H9 (cell line): Measurements from ENCODE around the gene FOXP4. TPM values are rescaled to one million over a fixed set of nuclear protein-coding genes. Genes with fewer than 3 reads are reported as not detected.

Experiments used
- DNase-seq: peaks from one replicate; pipeline ENCODE4 v3.0.0-alpha.2; 2017
- H2AFZ ChIP-seq: one replicate; pipeline ENCODE4 v1.6.1; 2013; ENCODE audit warnings: mild to moderate bottlenecking, low read length, control low read depth, moderate library complexity
- H2AK5ac ChIP-seq: 2 replicates; pipeline ENCODE4 v1.6.1; 2013; ENCODE audit warnings: low read length, control low read depth, mixed read lengths; ENCODE audit not compliant: insufficient read length
- H2BK120ac ChIP-seq: one replicate; pipeline ENCODE4 v1.6.1; 2013; ENCODE audit warnings: low read depth, mild to moderate bottlenecking, low read length, control low read depth, inconsistent platforms; ENCODE audit not compliant: poor library complexity, severe bottlenecking
- H2BK12ac ChIP-seq: 2 replicates; pipeline ENCODE4 v1.6.1; 2013; ENCODE audit warnings: low read length, control low read depth, mixed read lengths, low read depth; ENCODE audit not compliant: insufficient read length
- H2BK15ac ChIP-seq: 2 replicates; pipeline ENCODE4 v1.6.1; 2013; ENCODE audit warnings: low read depth, low read length, control low read depth
- H2BK20ac ChIP-seq: one replicate; pipeline ENCODE4 v1.6.1; 2013; ENCODE audit warnings: low read depth, mild to moderate bottlenecking, low read length, control low read depth, inconsistent platforms; ENCODE audit not compliant: poor library complexity, severe bottlenecking
- H2BK5ac ChIP-seq: 2 replicates; pipeline ENCODE4 v1.6.1; 2013; ENCODE audit warnings: low read length, control low read depth, mixed read lengths; ENCODE audit not compliant: insufficient read length
- H3K14ac ChIP-seq: 2 replicates; pipeline ENCODE4 v1.6.1; 2013; ENCODE audit warnings: low read length, control low read depth; ENCODE audit not compliant: insufficient read depth
- H3K18ac ChIP-seq: 2 replicates; pipeline ENCODE4 v1.6.1; 2013; ENCODE audit warnings: low read depth, mild to moderate bottlenecking, mixed read lengths, low read length, control low read depth; ENCODE audit not compliant: insufficient read length
- H3K23ac ChIP-seq: 2 replicates; pipeline ENCODE4 v1.6.1; 2013; ENCODE audit warnings: low read length, control low read depth, mixed read lengths, low read depth; ENCODE audit not compliant: insufficient read length
- H3K23me2 ChIP-seq: 2 replicates; pipeline ENCODE4 v1.6.1; 2013; ENCODE audit warnings: low read depth, mild to moderate bottlenecking, mixed read lengths, low read length, control low read depth; ENCODE audit not compliant: insufficient read length, poor library complexity, severe bottlenecking
- H3K27ac ChIP-seq: 2 replicates; pipeline ENCODE4 v1.5.1; 2013; ENCODE audit warnings: low read length, control low read depth, mixed read lengths, low read depth; ENCODE audit not compliant: insufficient read length
- H3K27me3 ChIP-seq: 2 replicates; pipeline ENCODE4 v1.6.1; 2013; ENCODE audit warnings: low read length, control low read depth, inconsistent platforms; ENCODE audit not compliant: insufficient read depth
- H3K4ac ChIP-seq: 2 replicates; pipeline ENCODE4 v1.6.1; 2013; ENCODE audit warnings: low read depth, mild to moderate bottlenecking, control low read depth, inconsistent platforms, low read length, moderate library complexity
- H3K4me1 ChIP-seq: 2 replicates; pipeline ENCODE4 v1.6.1; 2013; ENCODE audit warnings: low read length, control low read depth, inconsistent platforms; ENCODE audit not compliant: insufficient read depth
- H3K4me2 ChIP-seq: 2 replicates; pipeline ENCODE4 v1.6.1; 2013; ENCODE audit warnings: low read length, control low read depth, mixed read lengths; ENCODE audit not compliant: insufficient read length, insufficient read depth
- H3K56ac ChIP-seq: 2 replicates; pipeline ENCODE4 v1.6.1; 2013; ENCODE audit warnings: low read depth, mild to moderate bottlenecking, mixed read lengths, low read length, control low read depth; ENCODE audit not compliant: insufficient read length
- H3K79me1 ChIP-seq: 2 replicates; pipeline ENCODE4 v1.6.1; 2013; ENCODE audit warnings: low read depth, mild to moderate bottlenecking, moderate library complexity, low read length, control low read depth, inconsistent platforms; ENCODE audit not compliant: insufficient read depth, poor library complexity, severe bottlenecking
- H3K79me2 ChIP-seq: 2 replicates; pipeline ENCODE4 v1.6.1; 2013; ENCODE audit warnings: low read length, control low read depth, inconsistent platforms; ENCODE audit not compliant: insufficient read depth
- H3K9ac ChIP-seq: 2 replicates; pipeline ENCODE4 v1.6.1; 2013; ENCODE audit warnings: low read length, control low read depth, mixed read lengths; ENCODE audit not compliant: insufficient read length; ENCODE audit errors: extremely low read depth
- H3K9me3 ChIP-seq: one replicate; pipeline ENCODE4 v1.6.1; 2013; ENCODE audit warnings: low read depth, low read length, inconsistent platforms; ENCODE audit not compliant: control insufficient read depth
- H3T11ph ChIP-seq: one replicate; pipeline ENCODE4 v1.6.1; 2013; ENCODE audit warnings: mild to moderate bottlenecking, low read length, control low read depth, inconsistent platforms
- H4K20me1 ChIP-seq: one replicate; pipeline ENCODE4 v1.6.1; 2013; ENCODE audit not compliant: control insufficient read depth, insufficient read length, insufficient read depth
- H4K5ac ChIP-seq: 2 replicates; pipeline ENCODE4 v1.6.1; 2013; ENCODE audit warnings: low read depth, mild to moderate bottlenecking, mixed read lengths, low read length, control low read depth; ENCODE audit not compliant: insufficient read length
- H4K8ac ChIP-seq: replicated peaks from 2 replicates; pipeline ENCODE4 v1.6.1; 2013; ENCODE audit warnings: low read length, control low read depth, mixed read lengths, low read depth; ENCODE audit not compliant: insufficient read length
- H4K91ac ChIP-seq: 2 replicates; pipeline ENCODE4 v1.6.1; 2013; ENCODE audit warnings: low read depth, mild to moderate bottlenecking, moderate library complexity, mixed read lengths, low read length, control low read depth; ENCODE audit not compliant: insufficient read length
- H3K27ac Mint-ChIP-seq, 3 experiments: 2 replicates in 2 of 3; 3 replicates in 1 of 3; pipeline ENCODE4 v1.8.0; 2020 to 2021; ENCODE audit warnings: mixed read lengths in 3 of 3, mild to moderate bottlenecking in 1 of 3, moderate library complexity in 1 of 3
- H3K27me3 Mint-ChIP-seq: 2 replicates; pipeline ENCODE4 v1.8.0; 2021; ENCODE audit warnings: low read depth, mild to moderate bottlenecking, moderate library complexity, mixed read lengths
- H3K36me3 Mint-ChIP-seq, 3 experiments: 2 replicates in 2 of 3; 3 replicates in 1 of 3; pipeline ENCODE4 v1.8.0; 2020 to 2021; ENCODE audit warnings: low read depth in 3 of 3, mixed read lengths in 3 of 3; ENCODE audit not compliant: insufficient read depth in 1 of 3
- H3K4me1 Mint-ChIP-seq, 2 experiments: 2 replicates each; pipeline ENCODE4 v1.8.0; 2020; ENCODE audit warnings: mixed read lengths in 2 of 2
- H3K4me3 Mint-ChIP-seq, 2 experiments: 2 replicates in 1 of 2; 3 replicates in 1 of 2; pipeline ENCODE4 v1.8.0; 2020 to 2021; ENCODE audit warnings: mild to moderate bottlenecking in 2 of 2, mixed read lengths in 2 of 2, moderate library complexity in 1 of 2
- H3K9me3 Mint-ChIP-seq, 2 experiments: 2 replicates in 1 of 2; 3 replicates in 1 of 2; pipeline ENCODE4 v1.8.0; 2020; ENCODE audit warnings: mild to moderate bottlenecking in 2 of 2, mixed read lengths in 2 of 2, moderate library complexity in 1 of 2
- WGBS: extraction: QIAGEN DNeasy Blood & Tissue Kit; methylation state at CpG from one replicate; pipeline ENCODE4 v1.1.7; 2013; ENCODE audit warnings: missing lambda C conversion rate, low lambda C conversion rate, mixed read lengths; ENCODE audit not compliant: insufficient read length; ENCODE audit errors: extremely low coverage; 5-methylcytosine and 5-hydroxymethylcytosine counted together
- total RNA-seq: library from RNA; stranded (reverse); gene quantifications from 2 replicates; pipeline ENCODE4 v1.2.1, GENCODE V29; 2021
- TF ChIP-seq, protein P1 (sequence below): fragments of 200-600 bp; sonication (generic); conservative IDR thresholded peaks from 3 replicates; pipeline ENCODE4 v1.8.0; 2021; ENCODE audit warnings: antibody characterized with exemption, mild to moderate bottlenecking

Gene FOXP4
- total RNA-seq, 1 experiment from 2014 or later: 18.2 TPM

GRCh38 chr6:41626917-41627316 is 80.7 kb downstream of the FOXP4 start:
- no peak overlapping the region for H3K23ac ChIP-seq

More at GRCh38 chr6:41626917-41627316, 80.7 kb downstream of the FOXP4 start:
- Histone ChIP-seq H3K27ac (no peak overlapping the region), H3K4me2 (no peak overlapping the region), H3K9me3 (no peaks in the 10 kb centered on the region), H3T11ph (no peak overlapping the region), H3K18ac (no peak overlapping the region), H3K14ac (no peak overlapping the region), H4K20me1 (no peaks in the 10 kb centered on the region), H3K23me2 (no peaks in the 10 kb centered on the region), H3K9ac (no peak overlapping the region), H3K79me2 (no peaks in the 10 kb centered on the region), H2BK20ac (no peak overlapping the region), H2AFZ (no peak overlapping the region), H2AK5ac (no peak overlapping the region), H2BK15ac (no peak overlapping the region), H3K79me1 (no peaks in the 10 kb centered on the region), H4K5ac (no peak overlapping the region), H3K56ac (no peak overlapping the region), H3K27me3 (no peaks in the 10 kb centered on the region), H2BK120ac (no peak overlapping the region), H2BK5ac (no peak overlapping the region), H3K4me1 (no peaks in the 10 kb centered on the region), H4K8ac (no peak overlapping the region), H3K4ac (no peak overlapping the region), H4K91ac (no peak overlapping the region), H2BK12ac (no peak overlapping the region)
- WGBS: no CpG with 5 or more reads among the region's 8 CpGs
- Mint-ChIP-seq H3K4me1 (peaks cover 10 to 19% of the 10 kb centered on the region in 2 experiments), H3K9me3 (peaks cover 0 to 5% of the 10 kb centered on the region in 2 experiments; a peak in 1 of 5 replicates), H3K27me3 (peaks cover 14% of the 10 kb centered on the region), H3K36me3 (peaks cover 0 to 5% (median 0%) of the 10 kb centered on the region in 3 experiments; a peak in 2 of 7 replicates), H3K4me3 (no peak overlapping the region), H3K27ac (no peak overlapping the region; a peak in 2 of 7 replicates)
- TF ChIP-seq, protein P1, sequence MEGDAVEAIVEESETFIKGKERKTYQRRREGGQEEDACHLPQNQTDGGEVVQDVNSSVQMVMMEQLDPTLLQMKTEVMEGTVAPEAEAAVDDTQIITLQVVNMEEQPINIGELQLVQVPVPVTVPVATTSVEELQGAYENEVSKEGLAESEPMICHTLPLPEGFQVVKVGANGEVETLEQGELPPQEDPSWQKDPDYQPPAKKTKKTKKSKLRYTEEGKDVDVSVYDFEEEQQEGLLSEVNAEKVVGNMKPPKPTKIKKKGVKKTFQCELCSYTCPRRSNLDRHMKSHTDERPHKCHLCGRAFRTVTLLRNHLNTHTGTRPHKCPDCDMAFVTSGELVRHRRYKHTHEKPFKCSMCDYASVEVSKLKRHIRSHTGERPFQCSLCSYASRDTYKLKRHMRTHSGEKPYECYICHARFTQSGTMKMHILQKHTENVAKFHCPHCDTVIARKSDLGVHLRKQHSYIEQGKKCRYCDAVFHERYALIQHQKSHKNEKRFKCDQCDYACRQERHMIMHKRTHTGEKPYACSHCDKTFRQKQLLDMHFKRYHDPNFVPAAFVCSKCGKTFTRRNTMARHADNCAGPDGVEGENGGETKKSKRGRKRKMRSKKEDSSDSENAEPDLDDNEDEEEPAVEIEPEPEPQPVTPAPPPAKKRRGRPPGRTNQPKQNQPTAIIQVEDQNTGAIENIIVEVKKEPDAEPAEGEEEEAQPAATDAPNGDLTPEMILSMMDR: no peak
- DNase-seq: no peak
